GM23338 (cell line): Measurements from ENCODE around the gene FGD4. TPM values are rescaled to one million over a fixed set of nuclear protein-coding genes. Genes with fewer than 3 reads are reported as not detected.
A peak's percentile ranks its signal among the peaks of the same experiment; 100 is the strongest.

Experiments
- ATAC-seq: fragments of 200-7000 bp; cut with Tn5 transposase; 3 replicates; pipeline ENCODE4 v1.9.1; 2020
- DNase-seq: peaks from one replicate; pipeline ENCODE4 v3.0.0-alpha.2; 2015; ENCODE audit warnings: low spot score
- H2AFZ ChIP-seq: fragments of 200-600 bp; sonication (generic); 2 replicates; pipeline ENCODE4 v1.8.0; 2016; ENCODE audit warnings: antibody characterized with exemption, mild to moderate bottlenecking, moderate library complexity
- H3F3A ChIP-seq: fragments of 200-600 bp; sonication (generic); replicated peaks from 2 replicates; pipeline ENCODE4 v1.8.0; 2017; ENCODE audit warnings: antibody characterized with exemption, mixed run types, low read depth
- H3K27ac ChIP-seq: fragments of 200-600 bp; sonication (generic); 2 replicates; pipeline ENCODE4 v1.6.1; 2016; ENCODE audit warnings: low read depth
- H3K27me3 ChIP-seq: fragments of 200-600 bp; sonication (generic); 2 replicates; pipeline ENCODE4 v1.8.0; 2016; ENCODE audit warnings: mild to moderate bottlenecking, mixed run types, moderate library complexity; ENCODE audit not compliant: insufficient read depth
- H3K36me3 ChIP-seq: fragments of 200-600 bp; sonication (generic); 2 replicates; pipeline ENCODE4 v1.8.0; 2016; ENCODE audit warnings: mild to moderate bottlenecking; ENCODE audit not compliant: insufficient read depth
- H3K4me1 ChIP-seq: fragments of 200-600 bp; sonication (generic); 2 replicates; pipeline ENCODE4 v1.8.0; 2016; ENCODE audit warnings: mild to moderate bottlenecking, moderate library complexity; ENCODE audit not compliant: insufficient read depth
- H3K4me2 ChIP-seq: fragments of 200-600 bp; sonication (generic); 2 replicates; pipeline ENCODE4 v1.7.1; 2017; ENCODE audit warnings: mixed run types
- H3K4me3 ChIP-seq: fragments of 200-600 bp; sonication (generic); 2 replicates; pipeline ENCODE4 v1.6.1; 2016; ENCODE audit warnings: mixed run types
- H3K79me2 ChIP-seq: fragments of 200-600 bp; sonication (generic); replicated peaks from 2 replicates; pipeline ENCODE4 v1.8.0; 2017; ENCODE audit warnings: mild to moderate bottlenecking; ENCODE audit not compliant: insufficient read depth
- H3K9me2 ChIP-seq: fragments of 200-600 bp; sonication (generic); 2 replicates; pipeline ENCODE4 v1.8.0; 2017; ENCODE audit not compliant: insufficient read depth
- H4K20me1 ChIP-seq: fragments of 200-600 bp; sonication (generic); replicated peaks from 2 replicates; pipeline ENCODE4 v1.8.0; 2017; ENCODE audit warnings: mild to moderate bottlenecking; ENCODE audit not compliant: insufficient read depth
- H3K27ac Mint-ChIP-seq: 2 replicates; pipeline ENCODE4 v1.8.0; 2020; ENCODE audit warnings: inconsistent platforms, mild to moderate bottlenecking, moderate library complexity, mixed read lengths
- H3K27me3 Mint-ChIP-seq: 3 replicates; pipeline ENCODE4 v1.8.0; 2022; ENCODE audit warnings: low read depth, mild to moderate bottlenecking, moderate library complexity, mixed read lengths, inconsistent platforms; ENCODE audit not compliant: insufficient read depth, poor library complexity
- H3K36me3 Mint-ChIP-seq: 3 replicates; pipeline ENCODE4 v1.8.0; 2021; ENCODE audit warnings: low read depth, mild to moderate bottlenecking, inconsistent platforms, moderate library complexity, mixed read lengths
- H3K4me1 Mint-ChIP-seq: 3 replicates; pipeline ENCODE4 v1.8.0; 2020; ENCODE audit warnings: mild to moderate bottlenecking, inconsistent platforms, mixed read lengths
- H3K4me3 Mint-ChIP-seq: 3 replicates; pipeline ENCODE4 v1.8.0; 2021; ENCODE audit warnings: moderate library complexity, mild to moderate bottlenecking, inconsistent platforms, mixed read lengths
- H3K9me3 Mint-ChIP-seq: 3 replicates; pipeline ENCODE4 v1.8.0; 2020; ENCODE audit warnings: moderate library complexity, mild to moderate bottlenecking, inconsistent platforms, mixed read lengths
- CREB1 ChIP-seq: fragments of 250-450 bp; sonication (Bioruptor Pico); IDR thresholded peaks from 2 replicates; pipeline ENCODE4 v1.5.0; 2020; ENCODE audit warnings: low read depth, mild to moderate bottlenecking, moderate library complexity
- EZH2 ChIP-seq: fragments of 200-600 bp; sonication (generic); IDR thresholded peaks from one replicate; pipeline ENCODE4 v1.8.0; 2017; ENCODE audit warnings: antibody characterized with exemption, mild to moderate bottlenecking, low read depth; ENCODE audit not compliant: unreplicated experiment
- EZH2phosphoT487 ChIP-seq: fragments of 200-600 bp; sonication (generic); IDR thresholded peaks from one replicate; pipeline ENCODE4 v1.8.1; 2018; ENCODE audit warnings: antibody characterized with exemption; ENCODE audit not compliant: unreplicated experiment
- JUNB ChIP-seq: IDR thresholded peaks from one replicate; pipeline ENCODE4 v1.6.1; 2016; ENCODE audit warnings: antibody characterized with exemption; ENCODE audit not compliant: unreplicated experiment
- NANOG ChIP-seq: IDR thresholded peaks from 2 replicates; pipeline ENCODE4 v1.6.1; 2016; ENCODE audit warnings: antibody characterized with exemption, borderline replicate concordance
- POLR2AphosphoS5 ChIP-seq: IDR thresholded peaks from 2 replicates; pipeline ENCODE4 v1.6.1; 2016; ENCODE audit warnings: antibody characterized with exemption, low read depth
- STAT1 ChIP-seq: IDR thresholded peaks from one replicate; pipeline ENCODE4 v1.6.1; 2016; ENCODE audit warnings: antibody characterized with exemption; ENCODE audit not compliant: unreplicated experiment
- ZNF114 ChIP-seq: fragments of 250-450 bp; sonication (Bioruptor Pico); IDR thresholded peaks from 2 replicates; pipeline ENCODE4 v1.5.0; 2020; ENCODE audit warnings: mild to moderate bottlenecking, moderate library complexity
- ZNF331 ChIP-seq: fragments of 250-450 bp; sonication (Bioruptor Pico); IDR thresholded peaks from 2 replicates; pipeline ENCODE4 v1.5.0; 2020; ENCODE audit warnings: low read depth, mild to moderate bottlenecking, moderate library complexity
- polyA plus RNA-seq: library from polyadenylated mRNA; unstranded; fragments of >200 nt; fragmentation: Nextera tagmentation; extraction: Ambion mirVana; gene quantifications from 2 replicates; pipeline ENCODE4 v1.2.1, GENCODE V29; 2016
- total RNA-seq: library from RNA; depleted of rRNA; stranded (reverse); fragments of >200 nt; shearing (Covaris generic); gene quantifications from 2 replicates; pipeline ENCODE4 v1.2.3, GENCODE V29; 2014
- TF ChIP-seq, protein P1 (sequence below): IDR thresholded peaks from 2 replicates; pipeline ENCODE4 v1.6.1; 2016; ENCODE audit warnings: antibody characterized with exemption
- TF ChIP-seq, protein P2 (sequence below): IDR thresholded peaks from one replicate; pipeline ENCODE4 v1.6.1; 2018; ENCODE audit warnings: antibody characterized with exemption; ENCODE audit not compliant: unreplicated experiment
- TF ChIP-seq, protein P3 (sequence below), 2 experiments: fragments of 200-600 bp in 1 of 2; sonication (generic) in 1 of 2; conservative IDR thresholded peaks; 2 replicates each; pipeline versions ENCODE4 v1.5.1 to v1.6.1; 2016 to 2017; ENCODE audit warnings: antibody characterized with exemption in 2 of 2, low read depth in 2 of 2, mild to moderate bottlenecking in 2 of 2, moderate library complexity in 1 of 2
- TF ChIP-seq, protein P4 (sequence below): fragments of 250-450 bp; sonication (Bioruptor Pico); IDR thresholded peaks from 2 replicates; pipeline ENCODE4 v1.5.0; 2020; ENCODE audit warnings: mild to moderate bottlenecking, moderate library complexity

The FGD4 gene
- total and polyA plus RNA-seq, 2 experiments from 2014 or later: 24.3 to 54.3 TPM

DNA sequence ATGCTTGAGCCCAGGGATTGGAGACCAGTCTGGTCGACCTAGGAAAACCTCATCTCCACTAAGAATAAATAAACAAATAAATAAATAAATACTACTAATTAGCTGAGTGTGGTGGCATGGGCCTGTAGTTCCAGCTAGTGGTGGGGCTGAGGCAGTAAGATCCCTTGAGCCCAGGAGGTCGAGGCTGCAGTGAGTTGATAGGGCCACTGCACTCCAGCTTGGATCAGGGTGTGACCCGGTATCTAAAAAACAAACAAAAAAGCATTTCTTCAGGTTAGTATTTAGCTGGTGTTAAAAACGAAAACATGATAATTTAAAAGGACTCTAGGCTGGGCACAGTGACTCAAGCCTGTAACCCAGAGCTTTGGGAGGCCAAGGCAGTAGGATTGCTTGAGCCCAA lies 1.2 kb upstream of the FGD4 start:
- peak overlapping the region; percentile 82 for H3K4me3 Mint-ChIP-seq
- no peak for ATAC-seq
- Histone ChIP-seq H4K20me1 (0 out of 2 replicates have a peak, but pooled peaks cover 4% of the 10 kb centered on the region), H2AFZ (no peak overlapping the region), H3K36me3 (no peaks in the 10 kb centered on the region), H3K27ac (peak overlapping the region; percentile 98; the same call in 1 of the 2 replicates), H3K4me3 (peak overlapping the region; percentile 65), H3K4me1 (peaks cover 36% of the 10 kb centered on the region), H3K27me3 (no peaks in the 10 kb centered on the region), H3K79me2 (peaks cover 27% of the 10 kb centered on the region), H3K9me2 (no peaks in the 10 kb centered on the region), H3F3A (peaks cover 16% of the 10 kb centered on the region), H3K4me2 (peak overlapping the region; percentile 72)
- H3K9me3 Mint-ChIP-seq: no peaks in the 10 kb centered on the region
- no peak overlapping the region for H3K27ac Mint-ChIP-seq
- H3K36me3 Mint-ChIP-seq: peaks cover 27% of the 10 kb centered on the region
- no peak for TF ChIP-seq ZNF331 (CRISPR knock-in tag)
- no peak for TF ChIP-seq EZH2
- TF ChIP-seq ZNF114 (CRISPR knock-in tag): no peak
- TF ChIP-seq, protein P1, sequence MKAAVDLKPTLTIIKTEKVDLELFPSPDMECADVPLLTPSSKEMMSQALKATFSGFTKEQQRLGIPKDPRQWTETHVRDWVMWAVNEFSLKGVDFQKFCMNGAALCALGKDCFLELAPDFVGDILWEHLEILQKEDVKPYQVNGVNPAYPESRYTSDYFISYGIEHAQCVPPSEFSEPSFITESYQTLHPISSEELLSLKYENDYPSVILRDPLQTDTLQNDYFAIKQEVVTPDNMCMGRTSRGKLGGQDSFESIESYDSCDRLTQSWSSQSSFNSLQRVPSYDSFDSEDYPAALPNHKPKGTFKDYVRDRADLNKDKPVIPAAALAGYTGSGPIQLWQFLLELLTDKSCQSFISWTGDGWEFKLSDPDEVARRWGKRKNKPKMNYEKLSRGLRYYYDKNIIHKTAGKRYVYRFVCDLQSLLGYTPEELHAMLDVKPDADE: no peak
- no peak for TF ChIP-seq NANOG
- TF ChIP-seq EZH2phosphoT487: no peak
- TF ChIP-seq POLR2AphosphoS5: no peak
- TF ChIP-seq, protein P2, sequence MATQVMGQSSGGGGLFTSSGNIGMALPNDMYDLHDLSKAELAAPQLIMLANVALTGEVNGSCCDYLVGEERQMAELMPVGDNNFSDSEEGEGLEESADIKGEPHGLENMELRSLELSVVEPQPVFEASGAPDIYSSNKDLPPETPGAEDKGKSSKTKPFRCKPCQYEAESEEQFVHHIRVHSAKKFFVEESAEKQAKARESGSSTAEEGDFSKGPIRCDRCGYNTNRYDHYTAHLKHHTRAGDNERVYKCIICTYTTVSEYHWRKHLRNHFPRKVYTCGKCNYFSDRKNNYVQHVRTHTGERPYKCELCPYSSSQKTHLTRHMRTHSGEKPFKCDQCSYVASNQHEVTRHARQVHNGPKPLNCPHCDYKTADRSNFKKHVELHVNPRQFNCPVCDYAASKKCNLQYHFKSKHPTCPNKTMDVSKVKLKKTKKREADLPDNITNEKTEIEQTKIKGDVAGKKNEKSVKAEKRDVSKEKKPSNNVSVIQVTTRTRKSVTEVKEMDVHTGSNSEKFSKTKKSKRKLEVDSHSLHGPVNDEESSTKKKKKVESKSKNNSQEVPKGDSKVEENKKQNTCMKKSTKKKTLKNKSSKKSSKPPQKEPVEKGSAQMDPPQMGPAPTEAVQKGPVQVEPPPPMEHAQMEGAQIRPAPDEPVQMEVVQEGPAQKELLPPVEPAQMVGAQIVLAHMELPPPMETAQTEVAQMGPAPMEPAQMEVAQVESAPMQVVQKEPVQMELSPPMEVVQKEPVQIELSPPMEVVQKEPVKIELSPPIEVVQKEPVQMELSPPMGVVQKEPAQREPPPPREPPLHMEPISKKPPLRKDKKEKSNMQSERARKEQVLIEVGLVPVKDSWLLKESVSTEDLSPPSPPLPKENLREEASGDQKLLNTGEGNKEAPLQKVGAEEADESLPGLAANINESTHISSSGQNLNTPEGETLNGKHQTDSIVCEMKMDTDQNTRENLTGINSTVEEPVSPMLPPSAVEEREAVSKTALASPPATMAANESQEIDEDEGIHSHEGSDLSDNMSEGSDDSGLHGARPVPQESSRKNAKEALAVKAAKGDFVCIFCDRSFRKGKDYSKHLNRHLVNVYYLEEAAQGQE: no peak
- TF ChIP-seq, protein P3, sequence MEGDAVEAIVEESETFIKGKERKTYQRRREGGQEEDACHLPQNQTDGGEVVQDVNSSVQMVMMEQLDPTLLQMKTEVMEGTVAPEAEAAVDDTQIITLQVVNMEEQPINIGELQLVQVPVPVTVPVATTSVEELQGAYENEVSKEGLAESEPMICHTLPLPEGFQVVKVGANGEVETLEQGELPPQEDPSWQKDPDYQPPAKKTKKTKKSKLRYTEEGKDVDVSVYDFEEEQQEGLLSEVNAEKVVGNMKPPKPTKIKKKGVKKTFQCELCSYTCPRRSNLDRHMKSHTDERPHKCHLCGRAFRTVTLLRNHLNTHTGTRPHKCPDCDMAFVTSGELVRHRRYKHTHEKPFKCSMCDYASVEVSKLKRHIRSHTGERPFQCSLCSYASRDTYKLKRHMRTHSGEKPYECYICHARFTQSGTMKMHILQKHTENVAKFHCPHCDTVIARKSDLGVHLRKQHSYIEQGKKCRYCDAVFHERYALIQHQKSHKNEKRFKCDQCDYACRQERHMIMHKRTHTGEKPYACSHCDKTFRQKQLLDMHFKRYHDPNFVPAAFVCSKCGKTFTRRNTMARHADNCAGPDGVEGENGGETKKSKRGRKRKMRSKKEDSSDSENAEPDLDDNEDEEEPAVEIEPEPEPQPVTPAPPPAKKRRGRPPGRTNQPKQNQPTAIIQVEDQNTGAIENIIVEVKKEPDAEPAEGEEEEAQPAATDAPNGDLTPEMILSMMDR (conservative IDR thresholded peaks at IDR 0.05; ENCODE audit: low read depth in 2 of 2): no peak
- TF ChIP-seq CREB1 (CRISPR knock-in tag): no peak
- no peak for TF ChIP-seq JUNB
- no peak for TF ChIP-seq STAT1
- TF ChIP-seq, protein P4, sequence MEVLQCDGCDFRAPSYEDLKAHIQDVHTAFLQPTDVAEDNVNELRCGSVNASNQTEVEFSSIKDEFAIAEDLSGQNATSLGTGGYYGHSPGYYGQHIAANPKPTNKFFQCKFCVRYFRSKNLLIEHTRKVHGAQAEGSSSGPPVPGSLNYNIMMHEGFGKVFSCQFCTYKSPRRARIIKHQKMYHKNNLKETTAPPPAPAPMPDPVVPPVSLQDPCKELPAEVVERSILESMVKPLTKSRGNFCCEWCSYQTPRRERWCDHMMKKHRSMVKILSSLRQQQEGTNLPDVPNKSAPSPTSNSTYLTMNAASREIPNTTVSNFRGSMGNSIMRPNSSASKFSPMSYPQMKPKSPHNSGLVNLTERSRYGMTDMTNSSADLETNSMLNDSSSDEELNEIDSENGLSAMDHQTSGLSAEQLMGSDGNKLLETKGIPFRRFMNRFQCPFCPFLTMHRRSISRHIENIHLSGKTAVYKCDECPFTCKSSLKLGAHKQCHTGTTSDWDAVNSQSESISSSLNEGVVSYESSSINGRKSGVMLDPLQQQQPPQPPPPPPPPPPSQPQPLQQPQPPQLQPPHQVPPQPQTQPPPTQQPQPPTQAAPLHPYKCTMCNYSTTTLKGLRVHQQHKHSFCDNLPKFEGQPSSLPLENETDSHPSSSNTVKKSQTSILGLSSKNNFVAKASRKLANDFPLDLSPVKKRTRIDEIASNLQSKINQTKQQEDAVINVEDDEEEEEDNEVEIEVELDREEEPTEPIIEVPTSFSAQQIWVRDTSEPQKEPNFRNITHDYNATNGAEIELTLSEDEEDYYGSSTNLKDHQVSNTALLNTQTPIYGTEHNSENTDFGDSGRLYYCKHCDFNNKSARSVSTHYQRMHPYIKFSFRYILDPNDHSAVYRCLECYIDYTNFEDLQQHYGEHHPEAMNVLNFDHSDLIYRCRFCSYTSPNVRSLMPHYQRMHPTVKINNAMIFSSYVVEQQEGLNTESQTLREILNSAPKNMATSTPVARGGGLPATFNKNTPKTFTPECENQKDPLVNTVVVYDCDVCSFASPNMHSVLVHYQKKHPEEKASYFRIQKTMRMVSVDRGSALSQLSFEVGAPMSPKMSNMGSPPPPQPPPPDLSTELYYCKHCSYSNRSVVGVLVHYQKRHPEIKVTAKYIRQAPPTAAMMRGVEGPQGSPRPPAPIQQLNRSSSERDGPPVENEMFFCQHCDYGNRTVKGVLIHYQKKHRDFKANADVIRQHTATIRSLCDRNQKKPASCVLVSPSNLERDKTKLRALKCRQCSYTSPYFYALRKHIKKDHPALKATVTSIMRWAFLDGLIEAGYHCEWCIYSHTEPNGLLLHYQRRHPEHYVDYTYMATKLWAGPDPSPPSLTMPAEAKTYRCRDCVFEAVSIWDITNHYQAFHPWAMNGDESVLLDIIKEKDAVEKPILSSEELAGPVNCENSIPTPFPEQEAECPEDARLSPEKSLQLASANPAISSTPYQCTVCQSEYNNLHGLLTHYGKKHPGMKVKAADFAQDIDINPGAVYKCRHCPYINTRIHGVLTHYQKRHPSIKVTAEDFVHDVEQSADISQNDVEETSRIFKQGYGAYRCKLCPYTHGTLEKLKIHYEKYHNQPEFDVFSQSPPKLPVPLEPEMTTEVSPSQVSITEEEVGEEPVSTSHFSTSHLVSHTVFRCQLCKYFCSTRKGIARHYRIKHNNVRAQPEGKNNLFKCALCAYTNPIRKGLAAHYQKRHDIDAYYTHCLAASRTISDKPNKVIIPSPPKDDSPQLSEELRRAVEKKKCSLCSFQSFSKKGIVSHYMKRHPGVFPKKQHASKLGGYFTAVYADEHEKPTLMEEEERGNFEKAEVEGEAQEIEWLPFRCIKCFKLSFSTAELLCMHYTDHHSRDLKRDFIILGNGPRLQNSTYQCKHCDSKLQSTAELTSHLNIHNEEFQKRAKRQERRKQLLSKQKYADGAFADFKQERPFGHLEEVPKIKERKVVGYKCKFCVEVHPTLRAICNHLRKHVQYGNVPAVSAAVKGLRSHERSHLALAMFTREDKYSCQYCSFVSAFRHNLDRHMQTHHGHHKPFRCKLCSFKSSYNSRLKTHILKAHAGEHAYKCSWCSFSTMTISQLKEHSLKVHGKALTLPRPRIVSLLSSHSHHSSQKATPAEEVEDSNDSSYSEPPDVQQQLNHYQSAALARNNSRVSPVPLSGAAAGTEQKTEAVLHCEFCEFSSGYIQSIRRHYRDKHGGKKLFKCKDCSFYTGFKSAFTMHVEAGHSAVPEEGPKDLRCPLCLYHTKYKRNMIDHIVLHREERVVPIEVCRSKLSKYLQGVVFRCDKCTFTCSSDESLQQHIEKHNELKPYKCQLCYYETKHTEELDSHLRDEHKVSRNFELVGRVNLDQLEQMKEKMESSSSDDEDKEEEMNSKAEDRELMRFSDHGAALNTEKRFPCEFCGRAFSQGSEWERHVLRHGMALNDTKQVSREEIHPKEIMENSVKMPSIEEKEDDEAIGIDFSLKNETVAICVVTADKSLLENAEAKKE (CRISPR knock-in tag): no peak
- peaks cover 30% of the 10 kb centered on the region for H3K4me1 Mint-ChIP-seq
- peaks cover 11% of the 10 kb centered on the region for H3K27me3 Mint-ChIP-seq
- DNase-seq: no peak
